GM15510 (cell line): ENCODE data around the gene POM121L12.

Experiments
- POLR2A ChIP-seq: IDR thresholded peaks from 3 replicates; pipeline ENCODE4 v1.6.1; 2011; ENCODE audit warnings: borderline replicate concordance; ENCODE audit not compliant: insufficient read length; ENCODE audit errors: extremely low read depth

Gene POM121L12

DNA sequence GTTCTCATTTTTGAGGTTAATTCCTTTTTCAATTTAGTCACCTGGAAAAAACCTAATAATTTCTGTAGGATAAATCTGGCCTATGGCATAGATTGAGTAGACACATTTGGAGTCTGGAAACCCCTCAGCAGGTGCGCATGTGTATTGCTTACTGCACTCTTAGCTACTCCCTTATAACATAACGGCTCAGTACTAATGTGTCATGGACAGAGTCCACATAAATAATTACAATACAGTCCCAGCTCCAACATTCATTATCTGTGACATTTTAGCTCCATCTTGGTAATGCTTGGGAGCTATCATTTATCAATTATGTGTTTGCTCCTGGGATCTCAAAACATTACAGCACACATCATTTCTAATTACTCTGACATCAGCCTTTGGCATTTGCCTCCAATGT lies 33.2 kb downstream of the POM121L12 start:
- TF ChIP-seq POLR2A = no peak

DNA sequence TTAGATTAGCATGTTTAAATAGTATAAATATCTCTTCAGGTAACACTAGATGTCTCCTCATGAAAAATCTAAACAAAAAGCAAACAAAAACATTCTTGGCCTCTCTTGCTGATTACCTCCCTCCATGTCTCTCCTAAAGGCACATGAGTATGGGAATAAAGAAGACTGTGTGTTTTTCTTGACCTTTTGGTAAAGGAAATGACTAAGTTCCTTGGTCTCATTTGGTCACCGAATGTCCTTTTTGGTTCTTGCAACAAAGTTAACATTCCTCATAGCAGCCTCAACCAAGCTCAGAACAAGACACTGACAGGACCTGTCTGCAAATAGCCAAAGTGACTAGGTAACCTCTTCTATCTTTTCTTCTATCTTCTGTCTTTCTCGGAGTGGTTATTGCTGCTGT lies 35.5 kb downstream of the POM121L12 start:
- no peak for TF ChIP-seq POLR2A
